Activated naive CD4-positive, alpha-beta T cell treated with Interleukin-2 at 50 U/mL for 16 hours (primary cell): ENCODE measurements around the gene UTP3.
"Not testable (repeated sequence)": the region's sequence is repeated elsewhere in the genome, so short reads cannot be mapped to it uniquely, and the experiment has no call there.

Experiments
- DNase-seq: peaks from one replicate; pipeline ENCODE4 v3.0.0-alpha.2; 2020

UTP3 gene

GRCh38 chr4:70718811-70719604 is 30.7 kb downstream of the UTP3 start:
- no peak for DNase-seq

- DNase-seq: no peak
Observed at GRCh38 chr4:70721747-70722146, 33.4 kb downstream of the UTP3 start, which contains the start of gene RUFY3. Gene RUFY3, plus strand, starts transcription at chr4:70721964. Its CDS starts 610 bp downstream, at chr4:70722574.

- peak; percentile 28 for DNase-seq
Observed at GRCh38 chr4:70722199-70722791, 34.0 kb downstream of the UTP3 start.

GRCh38 chr4:70724463-70724862 is 36.1 kb downstream of the UTP3 start:
- DNase-seq: no peak

- no peak for DNase-seq
Observed at GRCh38 chr4:70725633-70726032, 37.3 kb downstream of the UTP3 start.

- DNase-seq: not testable (repeated sequence)
Observed at GRCh38 chr4:70726515-70726914, 38.2 kb downstream of the UTP3 start.

- no peak for DNase-seq
Observed at GRCh38 chr4:70728091-70728490, 39.8 kb downstream of the UTP3 start.

- DNase-seq: not testable (repeated sequence)
Observed at GRCh38 chr4:70732878-70733277, 44.5 kb downstream of the UTP3 start.

GRCh38 chr4:70734168-70734954 is 46.0 kb downstream of the UTP3 start:
- DNase-seq: peak; percentile 16

GRCh38 chr4:70734971-70735370 is 46.6 kb downstream of the UTP3 start:
- DNase-seq: no peak

- DNase-seq: peak; percentile 15
Observed at GRCh38 chr4:70735915-70736314, 47.6 kb downstream of the UTP3 start.

- DNase-seq: no peak
Observed at GRCh38 chr4:70737006-70737405, 48.7 kb downstream of the UTP3 start.

GRCh38 chr4:70737409-70737808 is 49.1 kb downstream of the UTP3 start:
- no peak for DNase-seq

GRCh38 chr4:70739496-70740337 is 51.4 kb downstream of the UTP3 start:
- no peak for DNase-seq
